PC-3 (cell line): ENCODE measurements around the gene STK33.

Source experiments
- EZH2 ChIP-seq: fragments of 300-600 bp; sonication (generic); IDR thresholded peaks from one replicate; pipeline ENCODE4 v1.6.1; 2017; ENCODE audit warnings: antibody characterized with exemption, mild to moderate bottlenecking, low read length; ENCODE audit not compliant: unreplicated experiment
- EZH2phosphoT487 ChIP-seq: fragments of 300-600 bp; sonication (generic); IDR thresholded peaks from 2 replicates; pipeline ENCODE4 v1.6.1; 2018; ENCODE audit warnings: mild to moderate bottlenecking, antibody characterized with exemption, low read length, borderline replicate concordance
- TF ChIP-seq, protein P1 (sequence below): fragments of 300-600 bp; sonication (generic); conservative IDR thresholded peaks from 2 replicates; pipeline ENCODE4 v1.5.1; 2017; ENCODE audit warnings: antibody characterized with exemption, low read depth, mild to moderate bottlenecking, low read length

DNA sequence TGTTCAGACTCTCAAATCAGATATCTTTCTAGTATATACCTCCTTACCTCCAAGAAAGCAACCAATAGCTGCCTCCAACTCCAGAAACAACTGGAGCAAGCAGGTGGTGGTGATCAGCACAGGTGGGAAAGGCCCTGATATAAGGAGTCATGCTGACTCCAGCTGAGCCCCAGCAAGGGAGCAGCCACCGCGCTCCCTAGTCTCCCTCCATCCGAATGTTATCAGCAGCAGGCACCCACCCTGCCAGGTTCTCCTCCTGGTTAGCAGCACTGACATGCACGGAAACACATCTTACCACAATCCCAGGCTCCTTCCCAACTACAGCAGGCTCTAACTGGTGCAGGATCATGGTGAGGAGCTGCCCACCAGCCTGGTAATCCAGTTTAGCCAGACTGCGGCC, 18.5 kb upstream of the STK33 start:
- TF ChIP-seq EZH2 = no peak
- TF ChIP-seq, protein P1, sequence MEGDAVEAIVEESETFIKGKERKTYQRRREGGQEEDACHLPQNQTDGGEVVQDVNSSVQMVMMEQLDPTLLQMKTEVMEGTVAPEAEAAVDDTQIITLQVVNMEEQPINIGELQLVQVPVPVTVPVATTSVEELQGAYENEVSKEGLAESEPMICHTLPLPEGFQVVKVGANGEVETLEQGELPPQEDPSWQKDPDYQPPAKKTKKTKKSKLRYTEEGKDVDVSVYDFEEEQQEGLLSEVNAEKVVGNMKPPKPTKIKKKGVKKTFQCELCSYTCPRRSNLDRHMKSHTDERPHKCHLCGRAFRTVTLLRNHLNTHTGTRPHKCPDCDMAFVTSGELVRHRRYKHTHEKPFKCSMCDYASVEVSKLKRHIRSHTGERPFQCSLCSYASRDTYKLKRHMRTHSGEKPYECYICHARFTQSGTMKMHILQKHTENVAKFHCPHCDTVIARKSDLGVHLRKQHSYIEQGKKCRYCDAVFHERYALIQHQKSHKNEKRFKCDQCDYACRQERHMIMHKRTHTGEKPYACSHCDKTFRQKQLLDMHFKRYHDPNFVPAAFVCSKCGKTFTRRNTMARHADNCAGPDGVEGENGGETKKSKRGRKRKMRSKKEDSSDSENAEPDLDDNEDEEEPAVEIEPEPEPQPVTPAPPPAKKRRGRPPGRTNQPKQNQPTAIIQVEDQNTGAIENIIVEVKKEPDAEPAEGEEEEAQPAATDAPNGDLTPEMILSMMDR = no peak
- TF ChIP-seq EZH2phosphoT487 = no peak
